ENCODE measurements around the gene TBL2.
"Not testable (repeated sequence)": the region's sequence is repeated elsewhere in the genome, so short reads cannot be mapped to it uniquely, and the experiment has no call there.

Gene TBL2

GRCh38 chr7:73606801-73607691, 28.7 kb upstream of the TBL2 start:
- peak; percentile 39 for DNase-seq (ENCODE audit: low read depth)

DNA sequence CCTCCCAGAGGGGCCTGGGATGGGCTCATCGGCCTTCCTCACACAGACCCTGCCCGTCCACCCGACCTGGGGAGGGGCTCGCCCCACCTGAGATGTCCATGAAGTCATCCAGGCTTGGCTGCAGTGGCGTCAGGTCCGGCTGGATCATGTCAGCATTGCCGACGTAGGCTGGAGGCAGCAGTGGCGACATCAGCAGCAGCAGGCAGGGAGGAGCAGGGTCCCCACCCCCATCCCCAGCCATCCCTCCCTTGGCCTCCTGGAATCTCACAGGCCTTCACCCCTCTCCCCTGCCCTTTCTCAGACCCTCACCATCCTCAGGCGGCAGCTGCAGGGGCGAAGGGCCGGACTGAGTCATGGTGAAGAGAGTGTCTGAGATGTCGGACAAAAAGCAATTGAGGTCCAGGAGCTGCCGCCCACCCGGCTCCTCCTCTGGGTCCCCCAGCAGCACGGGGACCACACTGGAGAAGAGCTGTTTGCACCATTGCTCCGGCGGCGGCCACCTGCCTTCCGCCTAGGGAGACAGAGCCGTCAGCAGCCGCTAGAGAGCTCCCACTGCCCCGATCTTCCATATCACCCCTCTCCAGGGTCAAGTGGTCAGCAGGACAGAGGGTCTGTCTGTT, 27.3 kb upstream of the TBL2 start:
- DNase-seq (ENCODE audit: low read depth): no peak

- no peak for DNase-seq (ENCODE audit: low read depth)
These were observed 24.6 kb upstream of the TBL2 start for GRCh38 chr7:73602721-73603651.

DNA sequence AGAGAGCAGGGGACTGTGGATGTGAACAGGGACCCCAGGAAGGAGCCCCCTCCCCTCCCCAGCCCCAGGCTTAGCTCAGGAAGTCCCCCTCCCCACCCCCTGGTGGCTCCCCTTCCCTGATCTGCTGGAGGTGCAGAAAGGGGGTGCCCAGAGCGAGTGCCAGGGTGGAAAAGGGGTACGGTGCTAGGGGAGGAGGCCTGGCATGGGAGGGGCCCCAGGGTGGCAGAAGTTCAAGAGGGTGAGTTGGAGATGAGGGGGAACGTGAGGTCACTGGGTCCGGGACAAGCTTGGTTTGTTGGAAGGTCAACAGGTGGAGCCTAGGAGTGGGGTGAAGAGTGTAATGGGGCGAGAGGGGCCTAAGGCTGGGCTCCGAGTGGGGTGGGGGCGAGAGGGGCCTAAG, 21.5 kb upstream of the TBL2 start:
- no peak for DNase-seq (ENCODE audit: low read depth)

GRCh38 chr7:73599151-73599882, 20.9 kb upstream of the TBL2 start:
- no peak for DNase-seq (ENCODE audit: low read depth)

- no peak for DNase-seq (ENCODE audit: low read depth)
These were observed 19.8 kb upstream of the TBL2 start for GRCh38 chr7:73597978-73598782.

- DNase-seq (ENCODE audit: low read depth): no peak
These were observed 18.0 kb upstream of the TBL2 start for GRCh38 chr7:73596191-73597065.

- no peak for DNase-seq (ENCODE audit: low read depth)
These were observed 17.0 kb upstream of the TBL2 start for GRCh38 chr7:73595358-73595757.

DNA sequence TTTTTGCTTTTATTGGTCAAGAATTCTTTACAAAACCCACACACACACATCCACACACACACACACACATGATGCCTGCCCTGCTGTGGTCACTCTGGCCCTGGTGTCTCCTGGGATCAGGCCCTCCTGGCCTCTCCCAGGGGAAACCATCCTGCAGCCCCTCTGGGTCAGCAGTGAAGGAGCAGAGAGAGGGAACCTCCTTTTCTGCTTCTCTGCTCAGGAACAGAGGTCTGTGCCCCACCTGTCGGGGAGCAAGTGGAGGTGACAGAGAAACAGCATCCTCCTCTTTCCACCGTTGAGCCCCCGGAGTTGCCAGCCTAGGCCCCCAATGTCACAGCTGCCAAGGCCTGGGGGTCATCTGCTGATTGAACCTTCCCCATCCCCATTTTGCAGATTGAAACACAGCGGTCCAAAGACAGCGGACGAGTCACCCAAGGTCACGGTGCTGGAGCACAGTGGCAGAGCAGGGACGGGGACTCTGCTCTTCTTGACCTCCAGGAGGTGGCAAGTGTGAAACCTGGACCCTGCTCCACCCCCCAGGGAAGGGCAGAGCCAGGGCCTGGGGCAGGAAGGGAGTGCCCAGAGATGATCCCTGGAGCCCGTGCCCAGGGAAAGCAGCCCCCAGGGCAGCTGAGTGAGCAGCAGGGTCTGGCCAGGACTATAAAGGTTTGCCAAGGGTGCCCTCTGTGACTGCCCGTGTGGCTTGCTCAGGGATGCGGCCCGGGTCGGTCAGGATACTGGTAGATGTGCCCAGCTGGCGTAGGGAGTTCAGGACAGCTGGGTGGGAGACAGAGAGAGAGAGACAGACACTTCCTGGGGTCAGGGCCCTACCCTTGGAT, 15.0 kb upstream of the TBL2 start:
- DNase-seq (ENCODE audit: low read depth): no peak

GRCh38 chr7:73586911-73587310, 8.5 kb upstream of the TBL2 start:
- DNase-seq (ENCODE audit: low read depth): no peak

DNA sequence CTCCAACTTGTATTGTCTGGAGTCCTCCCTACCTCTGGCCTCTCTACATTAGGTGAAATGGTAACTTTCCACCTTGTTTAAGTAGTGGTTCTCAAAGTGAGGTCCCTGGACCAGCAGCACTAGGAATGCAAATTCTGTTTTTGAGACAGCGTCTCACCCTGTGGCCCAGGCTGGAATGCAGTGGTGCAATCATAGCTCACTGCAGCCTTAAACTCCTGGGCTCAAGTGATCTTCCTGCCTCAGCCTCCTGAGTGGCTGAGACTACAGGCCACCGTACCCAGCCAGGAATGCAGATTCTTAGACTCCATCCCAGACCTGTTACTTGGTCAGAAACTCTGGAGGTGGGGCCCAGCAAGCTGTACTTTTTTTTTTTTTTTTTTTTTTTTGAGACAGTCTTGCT, 6.8 kb upstream of the TBL2 start:
- DNase-seq (ENCODE audit: low read depth): no peak

GRCh38 chr7:73582664-73583202, 4.4 kb upstream of the TBL2 start:
- DNase-seq (ENCODE audit: low read depth): no peak

DNA sequence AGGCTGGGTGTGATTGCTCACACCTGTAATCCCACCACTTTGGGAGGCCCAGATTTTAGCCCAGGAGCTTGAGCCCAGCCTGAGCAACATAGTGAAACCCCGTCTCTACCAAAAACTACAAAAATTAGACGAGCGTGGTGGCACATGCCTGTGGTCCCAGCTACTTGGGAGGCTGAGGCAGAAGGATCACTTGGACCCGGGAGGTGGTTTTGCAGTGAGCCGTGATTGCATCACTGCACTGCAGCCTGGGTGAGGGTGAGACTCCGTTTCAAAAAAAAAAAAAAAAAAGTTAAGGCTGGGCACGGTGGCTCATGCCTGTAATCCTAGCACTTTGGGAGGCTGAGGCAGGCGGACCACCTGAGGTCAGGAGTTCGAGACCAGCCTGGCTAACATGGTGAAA, 2.6 kb upstream of the TBL2 start:
- not testable (repeated sequence) for DNase-seq (ENCODE audit: low read depth)

GRCh38 chr7:73577627-73578341, 595 bp downstream of the TBL2 start:
- DNase-seq (ENCODE audit: low read depth): no peak

GRCh38 chr7:73573791-73574190, 4.6 kb downstream of the TBL2 start:
- no peak for DNase-seq (ENCODE audit: low read depth)

DNA sequence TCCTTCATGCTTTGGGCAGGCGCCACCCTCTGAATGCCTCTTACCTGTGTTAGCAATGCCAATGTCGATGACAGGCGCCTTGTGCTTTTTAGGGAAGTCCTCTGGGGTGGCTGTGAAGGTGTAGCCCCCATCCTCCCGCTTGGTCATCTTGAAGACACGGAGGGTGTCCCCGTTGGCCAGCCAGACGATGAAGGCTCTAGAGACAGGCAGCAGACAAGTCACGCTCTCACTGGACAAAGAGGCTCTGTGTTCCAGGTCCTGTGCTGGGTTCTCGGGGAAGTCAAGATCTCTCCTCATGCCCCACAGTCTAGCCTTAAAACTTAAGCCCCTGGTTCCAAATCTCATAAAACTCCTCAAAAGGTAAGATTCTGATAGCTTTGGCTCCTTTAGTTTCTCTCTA, 5.1 kb downstream of the TBL2 start:
- DNase-seq (ENCODE audit: low read depth): no peak

- no peak for DNase-seq (ENCODE audit: low read depth)
These were observed 5.6 kb downstream of the TBL2 start for GRCh38 chr7:73572767-73573186.

GRCh38 chr7:73570977-73571376, 7.4 kb downstream of the TBL2 start:
- no peak for DNase-seq (ENCODE audit: low read depth)
